ENCODE results near the gene NCKIPSD.

Gene NCKIPSD

GRCh38 chr3:48696601-48697000 lies 10.9 kb upstream of the NCKIPSD start:
- no peak for DNase-seq (ENCODE audit: low read depth)

- DNase-seq (ENCODE audit: low read depth) = no peak
Observed at GRCh38 chr3:48696156-48696555, 10.4 kb upstream of the NCKIPSD start.

- no peak for DNase-seq (ENCODE audit: low read depth)
Observed at GRCh38 chr3:48695393-48695753, 9.7 kb upstream of the NCKIPSD start.

GRCh38 chr3:48694610-48695392 lies 9.1 kb upstream of the NCKIPSD start:
- DNase-seq (ENCODE audit: low read depth) = peak; percentile 58

- no peak for DNase-seq (ENCODE audit: low read depth)
Observed at GRCh38 chr3:48693826-48694225, 8.1 kb upstream of the NCKIPSD start.

- no peak for DNase-seq (ENCODE audit: low read depth)
Observed at GRCh38 chr3:48692551-48692950, 6.8 kb upstream of the NCKIPSD start.

GRCh38 chr3:48690846-48691458 lies 5.2 kb upstream of the NCKIPSD start:
- no peak for DNase-seq (ENCODE audit: low read depth)

GRCh38 chr3:48689384-48689783 lies 3.7 kb upstream of the NCKIPSD start:
- DNase-seq (ENCODE audit: low read depth) = no peak

- no peak for DNase-seq (ENCODE audit: low read depth)
Observed at GRCh38 chr3:48688737-48689075, 3.0 kb upstream of the NCKIPSD start.

GRCh38 chr3:48688032-48688736 lies 2.5 kb upstream of the NCKIPSD start:
- no peak for DNase-seq (ENCODE audit: low read depth)

- DNase-seq (ENCODE audit: low read depth) = no peak
Observed at GRCh38 chr3:48687220-48687678, 1.5 kb upstream of the NCKIPSD start.

- no peak for DNase-seq (ENCODE audit: low read depth)
Observed at GRCh38 chr3:48686538-48687219, 964 bp upstream of the NCKIPSD start.

GRCh38 chr3:48685293-48685602 lies 467 bp downstream of the NCKIPSD start:
- DNase-seq (ENCODE audit: low read depth) = no peak

GRCh38 chr3:48684480-48685143 lies 1.1 kb downstream of the NCKIPSD start:
- no peak for DNase-seq (ENCODE audit: low read depth)

GRCh38 chr3:48684054-48684349 lies 1.7 kb downstream of the NCKIPSD start:
- no peak for DNase-seq (ENCODE audit: low read depth)

- no peak for DNase-seq (ENCODE audit: low read depth)
Observed at GRCh38 chr3:48682786-48683185, 2.9 kb downstream of the NCKIPSD start.

GRCh38 chr3:48681974-48682610 lies 3.6 kb downstream of the NCKIPSD start:
- DNase-seq (ENCODE audit: low read depth) = no peak

GRCh38 chr3:48681541-48681880 lies 4.2 kb downstream of the NCKIPSD start:
- no peak for DNase-seq (ENCODE audit: low read depth)

GRCh38 chr3:48680811-48681540 lies 4.7 kb downstream of the NCKIPSD start:
- no peak for DNase-seq (ENCODE audit: low read depth)

GRCh38 chr3:48679411-48680391 lies 6.0 kb downstream of the NCKIPSD start:
- no peak for DNase-seq (ENCODE audit: low read depth)
